Thoracic aorta (tissue), 2 donors: ENCODE measurements around the gene SYNE1. TPM values are rescaled to one million over a fixed set of nuclear protein-coding genes. Genes with fewer than 3 reads are reported as not detected.

Source experiments
- ATAC-seq: fragments of 150-250 bp; one replicate; pipeline ENCODE4 v1.8.0; 2017; ENCODE audit warnings: low read depth; ENCODE audit not compliant: insufficient number of reproducible peaks, low FRiP score
- DNase-seq: peaks from one replicate; pipeline ENCODE4 v3.0.0-alpha.2; 2020; ENCODE audit warnings: low spot score
- H3K27ac ChIP-seq, 2 donors: fragments of 200-600 bp; sonication (generic); 1 replicate in 1 of 2; 2 replicates in 1 of 2; pipeline ENCODE4 v1.5.1; 2016; ENCODE audit warnings: mild to moderate bottlenecking in 2 of 2, moderate library complexity in 2 of 2
- H3K27me3 ChIP-seq: fragments of 200-600 bp; sonication (generic); replicated peaks from 2 replicates; pipeline ENCODE4 v1.6.0; 2016; ENCODE audit warnings: mild to moderate bottlenecking; ENCODE audit not compliant: insufficient read depth
- H3K36me3 ChIP-seq: fragments of 200-600 bp; sonication (generic); one replicate; pipeline ENCODE4 v1.5.1; 2016
- H3K4me1 ChIP-seq, 2 donors: fragments of 200-600 bp; sonication (generic); 1 replicate in 1 of 2; 2 replicates in 1 of 2; pipeline versions ENCODE4 v1.5.1 to v1.6.0; 2016; ENCODE audit warnings: low read depth in 2 of 2, mild to moderate bottlenecking in 1 of 2; ENCODE audit not compliant: control insufficient read depth in 1 of 2
- H3K4me3 ChIP-seq: fragments of 200-600 bp; sonication (generic); 2 replicates; pipeline ENCODE4 v1.5.1; 2016; ENCODE audit warnings: mild to moderate bottlenecking
- H3K9me3 ChIP-seq: fragments of 200-600 bp; sonication (generic); 2 replicates; pipeline ENCODE4 v1.5.1; 2016
- CTCF ChIP-seq: fragments of 200-600 bp; sonication (generic); IDR thresholded peaks from one replicate; pipeline ENCODE4 v1.5.1; 2019; ENCODE audit warnings: antibody characterized with exemption
- total RNA-seq, 2 donors: library from RNA; depleted of rRNA; stranded (reverse); fragments of >200 nt; gene quantifications; one replicate each; pipeline versions ENCODE4 v1.1.0 to v1.2.3, GENCODE V29; 2016

Gene SYNE1
- total RNA-seq, 2 donors from 2014 or later = 462 to 552 TPM

GRCh38 chr6:152323376-152323775 lies 313.8 kb downstream of the SYNE1 start:
- Histone ChIP-seq H3K27me3 (no peaks in the 10 kb centered on the region), H3K27ac (no peak overlapping the region), H3K9me3 (no peaks in the 10 kb centered on the region), H3K4me3 (no peak overlapping the region), H3K4me1 (peaks cover 3 to 15% of the 10 kb centered on the region in 2 donors), H3K36me3 (peaks cover 42% of the 10 kb centered on the region)
- no peak for TF ChIP-seq CTCF
- no peak for DNase-seq
- ATAC-seq = no peak

GRCh38 chr6:152318278-152318677 lies 318.9 kb downstream of the SYNE1 start:
- no peak overlapping the region for H3K4me3 ChIP-seq
- peak overlapping the region; percentile 51 to 52 for H3K27ac ChIP-seq
- TF ChIP-seq CTCF = no peak
- H3K36me3 ChIP-seq = peaks cover 27% of the 10 kb centered on the region
- H3K9me3 ChIP-seq = no peaks in the 10 kb centered on the region
- peaks cover 17 to 38% of the 10 kb centered on the region in 2 donors for H3K4me1 ChIP-seq
- DNase-seq = no peak
- no peaks in the 10 kb centered on the region for H3K27me3 ChIP-seq
- no peak for ATAC-seq

GRCh38 chr6:152316024-152316423 lies 321.1 kb downstream of the SYNE1 start:
- H3K4me3 ChIP-seq = no peak overlapping the region
- peaks cover 23% of the 10 kb centered on the region for H3K36me3 ChIP-seq
- DNase-seq = no peak
- peaks cover 17 to 38% of the 10 kb centered on the region in 2 donors for H3K4me1 ChIP-seq
- H3K9me3 ChIP-seq = no peaks in the 10 kb centered on the region
- peak overlapping the region; percentile 55 to 81 for H3K27ac ChIP-seq
- no peaks in the 10 kb centered on the region for H3K27me3 ChIP-seq
- no peak for TF ChIP-seq CTCF
- ATAC-seq = peak; percentile 42

GRCh38 chr6:152314483-152314832 lies 322.7 kb downstream of the SYNE1 start:
- peaks cover 27% of the 10 kb centered on the region for H3K36me3 ChIP-seq
- no peak for TF ChIP-seq CTCF
- H3K27ac ChIP-seq = peak overlapping the region; percentile 47 to 81
- DNase-seq (no peak), ATAC-seq (no peak)
- H3K27me3 ChIP-seq = no peaks in the 10 kb centered on the region
- H3K4me1 ChIP-seq = peaks cover 17 to 38% of the 10 kb centered on the region in 2 donors
- H3K4me3 ChIP-seq = no peak overlapping the region
- H3K9me3 ChIP-seq = no peaks in the 10 kb centered on the region

- H3K27ac ChIP-seq = peak overlapping the region; percentile 47 to 81
- peaks cover 17 to 35% of the 10 kb centered on the region in 2 donors for H3K4me1 ChIP-seq
- no peaks in the 10 kb centered on the region for H3K27me3 ChIP-seq
- no peak for ATAC-seq
- H3K9me3 ChIP-seq = no peaks in the 10 kb centered on the region
- DNase-seq = no peak
- peaks cover 32% of the 10 kb centered on the region for H3K36me3 ChIP-seq
- no peak for TF ChIP-seq CTCF
- H3K4me3 ChIP-seq = no peak overlapping the region
Observed at GRCh38 chr6:152313542-152314482, 323.4 kb downstream of the SYNE1 start.
